ACC112 (cell line): ENCODE results near the gene VTI1A.
"Not testable (repeated sequence)": the region's sequence is repeated elsewhere in the genome, so short reads cannot be mapped to it uniquely, and the experiment has no call there.

Experiments used
- H2AFZ ChIP-seq: fragments of 200-600 bp; sonication (generic); one replicate; pipeline ENCODE4 v1.6.0; 2017; ENCODE audit warnings: antibody characterized with exemption, low read length; ENCODE audit not compliant: unreplicated experiment
- H3K27ac ChIP-seq: fragments of 200-600 bp; sonication (generic); 2 replicates; pipeline ENCODE4 v1.5.1; 2014; ENCODE audit warnings: low read depth, mild to moderate bottlenecking, antibody characterized with exemption, low read length, moderate library complexity
- H3K27me3 ChIP-seq: fragments of 200-600 bp; sonication (generic); 2 replicates; pipeline ENCODE4 v1.6.1; 2014; ENCODE audit warnings: mild to moderate bottlenecking, antibody characterized with exemption, low read length, moderate library complexity, mixed read lengths; ENCODE audit not compliant: insufficient read depth
- H3K36me3 ChIP-seq: fragments of 200-600 bp; sonication (generic); 2 replicates; pipeline ENCODE4 v1.6.1; 2016; ENCODE audit warnings: mild to moderate bottlenecking, antibody characterized with exemption, low read length, moderate library complexity, mixed read lengths; ENCODE audit not compliant: insufficient read depth
- H3K4me1 ChIP-seq: fragments of 200-600 bp; sonication (generic); one replicate; pipeline ENCODE4 v1.6.1; 2016; ENCODE audit warnings: low read length, mixed read lengths; ENCODE audit not compliant: insufficient read depth, unreplicated experiment, control insufficient read depth
- H3K4me3 ChIP-seq: fragments of 200-600 bp; sonication (generic); 2 replicates; pipeline ENCODE4 v1.5.1; 2014; ENCODE audit warnings: mild to moderate bottlenecking, low read depth, low read length
- H3K79me2 ChIP-seq: fragments of 200-600 bp; sonication (generic); one replicate; pipeline ENCODE4 v1.6.0; 2016; ENCODE audit warnings: low read length; ENCODE audit not compliant: control insufficient read depth, unreplicated experiment, insufficient read depth

VTI1A gene

GRCh38 chr10:112585960-112586359, 138.9 kb downstream of the VTI1A start:
- peaks cover 23% of the 10 kb centered on the region for H3K4me1 ChIP-seq
- H2AFZ ChIP-seq: no peak overlapping the region
- H3K27me3 ChIP-seq: no peaks in the 10 kb centered on the region
- H3K27ac ChIP-seq: no peak overlapping the region
- no peaks in the 10 kb centered on the region for H3K79me2 ChIP-seq
- H3K4me3 ChIP-seq: no peak overlapping the region
- H3K36me3 ChIP-seq: no peaks in the 10 kb centered on the region

GRCh38 chr10:112587729-112588128, 140.7 kb downstream of the VTI1A start:
- H3K79me2 ChIP-seq: no peaks in the 10 kb centered on the region
- H3K36me3 ChIP-seq: no peaks in the 10 kb centered on the region
- H3K4me1 ChIP-seq: peaks cover 23% of the 10 kb centered on the region

GRCh38 chr10:112588225-112588990, 141.4 kb downstream of the VTI1A start:
- H3K79me2 ChIP-seq: no peaks in the 10 kb centered on the region
- no peak overlapping the region for H2AFZ ChIP-seq
- H3K27ac ChIP-seq: no peak overlapping the region
- no peak overlapping the region for H3K4me3 ChIP-seq
- H3K36me3 ChIP-seq: no peaks in the 10 kb centered on the region
- peaks cover 23% of the 10 kb centered on the region for H3K4me1 ChIP-seq
- H3K27me3 ChIP-seq: no peaks in the 10 kb centered on the region

More at GRCh38 chr10:112587729-112588128, 140.7 kb downstream of the VTI1A start:
- Histone ChIP-seq H2AFZ (no peak overlapping the region), H3K27ac (no peak overlapping the region), H3K4me3 (no peak overlapping the region), H3K27me3 (no peaks in the 10 kb centered on the region)

- Histone ChIP-seq H3K4me1 (peaks cover 16% of the 10 kb centered on the region), H2AFZ (no peak overlapping the region), H3K27ac (no peak overlapping the region), H3K27me3 (no peaks in the 10 kb centered on the region), H3K79me2 (no peaks in the 10 kb centered on the region), H3K4me3 (no peak overlapping the region), H3K36me3 (no peaks in the 10 kb centered on the region)
These were observed 142.1 kb downstream of the VTI1A start for GRCh38 chr10:112589081-112589480.

GRCh38 chr10:112590786-112591185, 143.8 kb downstream of the VTI1A start:
- H3K36me3 ChIP-seq, H3K27ac ChIP-seq, H2AFZ ChIP-seq, H3K79me2 ChIP-seq, H3K27me3 ChIP-seq, H3K4me3 ChIP-seq, H3K4me1 ChIP-seq: not testable (repeated sequence)

- Histone ChIP-seq H3K4me3 (no peak overlapping the region), H3K27ac (no peak overlapping the region), H3K36me3 (no peaks in the 10 kb centered on the region), H3K4me1 (no peaks in the 10 kb centered on the region), H2AFZ (no peak overlapping the region), H3K79me2 (no peaks in the 10 kb centered on the region), H3K27me3 (no peaks in the 10 kb centered on the region)
These were observed 146.0 kb downstream of the VTI1A start for GRCh38 chr10:112593023-112593422.

- Histone ChIP-seq H3K27me3 (no peaks in the 10 kb centered on the region), H3K4me3 (no peak overlapping the region), H2AFZ (no peak overlapping the region), H3K27ac (no peak overlapping the region), H3K36me3 (no peaks in the 10 kb centered on the region), H3K79me2 (no peaks in the 10 kb centered on the region), H3K4me1 (no peaks in the 10 kb centered on the region)
These were observed 154.4 kb downstream of the VTI1A start for GRCh38 chr10:112601214-112602090.

- no peaks in the 10 kb centered on the region for H3K36me3 ChIP-seq
These were observed 156.0 kb downstream of the VTI1A start for GRCh38 chr10:112603062-112603461.

GRCh38 chr10:112605063-112605462, 158.0 kb downstream of the VTI1A start:
- Histone ChIP-seq H3K4me1 (no peaks in the 10 kb centered on the region), H2AFZ (no peak overlapping the region), H3K36me3 (no peaks in the 10 kb centered on the region), H3K4me3 (no peak overlapping the region), H3K27me3 (no peaks in the 10 kb centered on the region), H3K27ac (no peak overlapping the region), H3K79me2 (no peaks in the 10 kb centered on the region)

More at GRCh38 chr10:112603062-112603461, 156.0 kb downstream of the VTI1A start:
- no peak overlapping the region for H3K4me3 ChIP-seq
- H3K27me3 ChIP-seq: no peaks in the 10 kb centered on the region
- no peaks in the 10 kb centered on the region for H3K79me2 ChIP-seq
- H3K4me1 ChIP-seq: no peaks in the 10 kb centered on the region
- H3K27ac ChIP-seq: no peak overlapping the region
- no peak overlapping the region for H2AFZ ChIP-seq

GRCh38 chr10:112607506-112607905, 160.5 kb downstream of the VTI1A start:
- Histone ChIP-seq H3K79me2 (no peaks in the 10 kb centered on the region), H3K36me3 (no peaks in the 10 kb centered on the region), H3K4me1 (no peaks in the 10 kb centered on the region), H2AFZ (no peak overlapping the region), H3K27ac (no peak overlapping the region), H3K27me3 (no peaks in the 10 kb centered on the region), H3K4me3 (no peak overlapping the region)
